Stimulated activated CD8-positive, alpha-beta memory T cell treated with anti-CD3 and anti-CD28 coated beads, Interleukin-15, amount 100 ng/mL, for 48 hours (primary cell): ENCODE measurements around the gene DOCK3.
"Not testable (repeated sequence)": the region's sequence is repeated elsewhere in the genome, so short reads cannot be mapped to it uniquely, and the experiment has no call there.

Experiments used
- DNase-seq, 2 donors: peaks; one replicate each; pipeline ENCODE4 v3.0.0-alpha.2; 2020; ENCODE audit warnings: low read depth in 2 of 2

Gene DOCK3

GRCh38 chr3:51099794-51100535, 425.2 kb downstream of the DOCK3 start:
- DNase-seq: no peak

- DNase-seq: no peak
These were observed 425.8 kb downstream of the DOCK3 start for GRCh38 chr3:51100536-51100851.

GRCh38 chr3:51102396-51102795, 427.7 kb downstream of the DOCK3 start:
- no peak for DNase-seq

GRCh38 chr3:51106242-51106876, 431.6 kb downstream of the DOCK3 start:
- DNase-seq: no peak

- DNase-seq: no peak
These were observed 435.9 kb downstream of the DOCK3 start for GRCh38 chr3:51110586-51110985.

GRCh38 chr3:51122944-51123343, 448.2 kb downstream of the DOCK3 start:
- no peak for DNase-seq

GRCh38 chr3:51123531-51123930, 448.8 kb downstream of the DOCK3 start:
- DNase-seq: no peak

GRCh38 chr3:51131607-51132006, 456.9 kb downstream of the DOCK3 start:
- not testable (repeated sequence) for DNase-seq

- DNase-seq: no peak
These were observed 463.0 kb downstream of the DOCK3 start for GRCh38 chr3:51137715-51138114.

GRCh38 chr3:51139616-51140015, 464.9 kb downstream of the DOCK3 start:
- no peak for DNase-seq

GRCh38 chr3:51141573-51141972, 466.8 kb downstream of the DOCK3 start:
- no peak for DNase-seq

GRCh38 chr3:51145811-51146585, 471.3 kb downstream of the DOCK3 start:
- DNase-seq: no peak

- DNase-seq: no peak
These were observed 472.1 kb downstream of the DOCK3 start for GRCh38 chr3:51146781-51147180.

- DNase-seq: no peak
These were observed 481.4 kb downstream of the DOCK3 start for GRCh38 chr3:51156147-51156546.

GRCh38 chr3:51163051-51163450, 488.3 kb downstream of the DOCK3 start:
- no peak for DNase-seq

- DNase-seq: no peak
These were observed 499.0 kb downstream of the DOCK3 start for GRCh38 chr3:51173518-51174271.

GRCh38 chr3:51176923-51177322, 502.2 kb downstream of the DOCK3 start:
- no peak for DNase-seq

GRCh38 chr3:51186446-51186845, 511.7 kb downstream of the DOCK3 start:
- DNase-seq: not testable (repeated sequence)

GRCh38 chr3:51190199-51190598, 515.5 kb downstream of the DOCK3 start:
- no peak for DNase-seq

GRCh38 chr3:51190827-51191226, 516.1 kb downstream of the DOCK3 start:
- no peak for DNase-seq

- DNase-seq: no peak
These were observed 517.0 kb downstream of the DOCK3 start for GRCh38 chr3:51191768-51192167.

- DNase-seq: no peak
These were observed 523.8 kb downstream of the DOCK3 start for GRCh38 chr3:51198477-51198876.
